Measurements from ENCODE around the gene SMR3B. TPM values are rescaled to one million over a fixed set of nuclear protein-coding genes. Genes with fewer than 3 reads are reported as not detected.

SMR3B gene
- polyA plus RNA-seq, 1 of the 3 experiments (the other 2 are of a cell fraction): not detected

DNA sequence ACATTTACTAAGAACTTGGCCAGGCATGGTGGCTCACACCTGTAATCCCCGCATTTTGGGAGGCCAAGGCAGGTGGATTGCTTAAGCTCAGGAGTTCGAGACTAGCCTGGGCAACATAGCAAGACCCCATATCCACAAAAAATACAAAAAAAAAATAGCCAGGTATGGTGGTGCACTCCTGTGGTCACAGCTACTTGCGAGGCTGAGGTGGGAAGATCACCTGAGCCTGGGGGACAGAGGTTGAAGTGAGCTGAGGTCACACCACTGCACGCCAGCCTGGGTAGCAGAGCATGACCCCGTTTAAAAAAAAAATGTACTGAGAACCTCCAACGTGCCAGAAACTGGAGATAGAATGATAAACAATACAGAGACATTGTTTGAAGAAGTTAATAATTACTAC lies 22.8 kb downstream of the SMR3B start:
- no peaks in the 10 kb centered on the region for H3K9me3 ChIP-seq
- H3K27ac ChIP-seq (ENCODE audit: low read depth in 2 of 2, low read length in 1 of 2): no peak overlapping the region
- no peak overlapping the region for H3K4me3 ChIP-seq (ENCODE audit: low read depth in 2 of 2, low read length in 1 of 2)
- no peak for TF ChIP-seq TEAD4 (IDR thresholded peaks at IDR 0.05; ENCODE audit: borderline replicate concordance, insufficient read depth)
- TF ChIP-seq GABPA (IDR thresholded peaks at IDR 0.05; ENCODE audit: low read depth): no peak
- TF ChIP-seq USF2 (IDR thresholded peaks at IDR 0.05; ENCODE audit: borderline replicate concordance, low read depth, low read length): no peak
- TF ChIP-seq SIN3A (IDR thresholded peaks at IDR 0.05; ENCODE audit: borderline replicate concordance, low read depth, low read length): no peak
- TF ChIP-seq RAD21 (IDR thresholded peaks at IDR 0.05; ENCODE audit: low read length): no peak
- TF ChIP-seq, protein P1, sequence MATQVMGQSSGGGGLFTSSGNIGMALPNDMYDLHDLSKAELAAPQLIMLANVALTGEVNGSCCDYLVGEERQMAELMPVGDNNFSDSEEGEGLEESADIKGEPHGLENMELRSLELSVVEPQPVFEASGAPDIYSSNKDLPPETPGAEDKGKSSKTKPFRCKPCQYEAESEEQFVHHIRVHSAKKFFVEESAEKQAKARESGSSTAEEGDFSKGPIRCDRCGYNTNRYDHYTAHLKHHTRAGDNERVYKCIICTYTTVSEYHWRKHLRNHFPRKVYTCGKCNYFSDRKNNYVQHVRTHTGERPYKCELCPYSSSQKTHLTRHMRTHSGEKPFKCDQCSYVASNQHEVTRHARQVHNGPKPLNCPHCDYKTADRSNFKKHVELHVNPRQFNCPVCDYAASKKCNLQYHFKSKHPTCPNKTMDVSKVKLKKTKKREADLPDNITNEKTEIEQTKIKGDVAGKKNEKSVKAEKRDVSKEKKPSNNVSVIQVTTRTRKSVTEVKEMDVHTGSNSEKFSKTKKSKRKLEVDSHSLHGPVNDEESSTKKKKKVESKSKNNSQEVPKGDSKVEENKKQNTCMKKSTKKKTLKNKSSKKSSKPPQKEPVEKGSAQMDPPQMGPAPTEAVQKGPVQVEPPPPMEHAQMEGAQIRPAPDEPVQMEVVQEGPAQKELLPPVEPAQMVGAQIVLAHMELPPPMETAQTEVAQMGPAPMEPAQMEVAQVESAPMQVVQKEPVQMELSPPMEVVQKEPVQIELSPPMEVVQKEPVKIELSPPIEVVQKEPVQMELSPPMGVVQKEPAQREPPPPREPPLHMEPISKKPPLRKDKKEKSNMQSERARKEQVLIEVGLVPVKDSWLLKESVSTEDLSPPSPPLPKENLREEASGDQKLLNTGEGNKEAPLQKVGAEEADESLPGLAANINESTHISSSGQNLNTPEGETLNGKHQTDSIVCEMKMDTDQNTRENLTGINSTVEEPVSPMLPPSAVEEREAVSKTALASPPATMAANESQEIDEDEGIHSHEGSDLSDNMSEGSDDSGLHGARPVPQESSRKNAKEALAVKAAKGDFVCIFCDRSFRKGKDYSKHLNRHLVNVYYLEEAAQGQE (IDR thresholded peaks at IDR 0.05; ENCODE audit: low read depth, low read length): no peak
- no peak for TF ChIP-seq USF1 (IDR thresholded peaks at IDR 0.05; ENCODE audit: borderline replicate concordance, low read depth)
- no peak for TF ChIP-seq YY1 (IDR thresholded peaks at IDR 0.05; ENCODE audit: low read depth)
- TF ChIP-seq CHD2 (IDR thresholded peaks at IDR 0.05; ENCODE audit: low read length, partially characterized antibody): no peak
- no peak for TF ChIP-seq RFX5 (IDR thresholded peaks at IDR 0.05; ENCODE audit: low read length)
- TF ChIP-seq NFIC (IDR thresholded peaks at IDR 0.05; ENCODE audit: borderline replicate concordance): no peak
- no peak for TF ChIP-seq FOSL2 (IDR thresholded peaks at IDR 0.05; ENCODE audit: borderline replicate concordance, low read depth)
- TF ChIP-seq, protein P2, sequence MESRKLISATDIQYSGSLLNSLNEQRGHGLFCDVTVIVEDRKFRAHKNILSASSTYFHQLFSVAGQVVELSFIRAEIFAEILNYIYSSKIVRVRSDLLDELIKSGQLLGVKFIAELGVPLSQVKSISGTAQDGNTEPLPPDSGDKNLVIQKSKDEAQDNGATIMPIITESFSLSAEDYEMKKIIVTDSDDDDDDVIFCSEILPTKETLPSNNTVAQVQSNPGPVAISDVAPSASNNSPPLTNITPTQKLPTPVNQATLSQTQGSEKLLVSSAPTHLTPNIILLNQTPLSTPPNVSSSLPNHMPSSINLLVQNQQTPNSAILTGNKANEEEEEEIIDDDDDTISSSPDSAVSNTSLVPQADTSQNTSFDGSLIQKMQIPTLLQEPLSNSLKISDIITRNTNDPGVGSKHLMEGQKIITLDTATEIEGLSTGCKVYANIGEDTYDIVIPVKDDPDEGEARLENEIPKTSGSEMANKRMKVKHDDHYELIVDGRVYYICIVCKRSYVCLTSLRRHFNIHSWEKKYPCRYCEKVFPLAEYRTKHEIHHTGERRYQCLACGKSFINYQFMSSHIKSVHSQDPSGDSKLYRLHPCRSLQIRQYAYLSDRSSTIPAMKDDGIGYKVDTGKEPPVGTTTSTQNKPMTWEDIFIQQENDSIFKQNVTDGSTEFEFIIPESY (IDR thresholded peaks at IDR 0.05; ENCODE audit: borderline replicate concordance, low read depth): no peak
- no peak for TF ChIP-seq ELF1 (IDR thresholded peaks at IDR 0.05)
- TF ChIP-seq RXRA (IDR thresholded peaks at IDR 0.05; ENCODE audit: borderline replicate concordance, low read depth): no peak
- TF ChIP-seq MEF2A (IDR thresholded peaks at IDR 0.05; ENCODE audit: borderline replicate concordance, low read depth): no peak
- TF ChIP-seq FOXJ3 (CRISPR knock-in tag; IDR thresholded peaks at IDR 0.05): no peak
- no peaks in the 10 kb centered on the region for H3K36me3 ChIP-seq (replicated peaks in 1 of 2; ENCODE audit: control insufficient read depth in 1 of 2, insufficient read depth in 2 of 2, low read length in 1 of 2)
- no peaks in the 10 kb centered on the region; the same call in 1 of the 2 replicates for H3K9me2 ChIP-seq
- CTCF ChIA-PET: no interaction called here
- no peaks in the 10 kb centered on the region for H4K20me1 ChIP-seq (ENCODE audit: insufficient read depth)
- no peaks in the 10 kb centered on the region for H3K4me1 ChIP-seq (ENCODE audit: control insufficient read depth in 1 of 2, insufficient read depth in 2 of 2, low read depth in 1 of 2, low read length in 1 of 2)
- H3K4me2 ChIP-seq: no peak overlapping the region
- POLR2A ChIA-PET: no interaction called here
- no peak overlapping the region for H3K9ac ChIP-seq
- H3F3A ChIP-seq (replicated peaks; ENCODE audit: insufficient read depth): no peaks in the 10 kb centered on the region
- no peak for DNase-seq
- H3K79me2 ChIP-seq (ENCODE audit: insufficient read depth): no peaks in the 10 kb centered on the region
- 2% methylated on average over 6 of the region's 6 CpGs for WGBS (ENCODE audit: low lambda C conversion rate)
- no peaks in the 10 kb centered on the region for H3K27me3 ChIP-seq (ENCODE audit: insufficient read depth)
- no peak overlapping the region for H2AFZ ChIP-seq (ENCODE audit: low read depth)

All from SK-N-SH (cell line).